Measurements from ENCODE around the gene NEBL. TPM values are rescaled to one million over a fixed set of nuclear protein-coding genes. Genes with fewer than 3 reads are reported as not detected.

Gene NEBL
- total and polyA plus RNA-seq, 2 donors from 2014 or later: 13.8 to 21.2 TPM

- intact Hi-C loops (cut with DNase I): no loop called here
- peaks cover 0 to 2% (median 0%) of the 10 kb centered on the region in 3 donors for H3K36me3 ChIP-seq (ENCODE audit: control insufficient read depth in 2 of 3, insufficient read depth in 3 of 3, low read length in 3 of 3)
- H3K9me3 ChIP-seq (ENCODE audit: control insufficient read depth in 2 of 3, insufficient read depth in 1 of 3, low read length in 3 of 3): no peaks in the 10 kb centered on the region
- no peak for FAIRE-seq
- no peaks in the 10 kb centered on the region for H3K27me3 ChIP-seq (ENCODE audit: control insufficient read depth, insufficient read depth, low read length)
- TF ChIP-seq CTCF (IDR thresholded peaks at IDR 0.05; ENCODE audit: borderline replicate concordance, extremely low read depth, insufficient read depth): no peak
- no peaks in the 10 kb centered on the region for H3K4me1 ChIP-seq (ENCODE audit: control insufficient read depth in 2 of 3, insufficient read depth in 2 of 3, low read depth in 1 of 3, low read length in 3 of 3)
- no peak for DNase-seq
- H3K4me3 ChIP-seq (ENCODE audit: low read length in 3 of 3): no peak overlapping the region
- no peak overlapping the region for H3K9ac ChIP-seq (ENCODE audit: low read length in 3 of 3)
- no peak overlapping the region for H3K27ac ChIP-seq (ENCODE audit: low read depth in 2 of 2, low read length in 2 of 2)
Measured at GRCh38 chr10:20882091-20882490, 15.0 kb downstream of the NEBL start.

- H3K36me3 ChIP-seq (ENCODE audit: control insufficient read depth in 2 of 3, insufficient read depth in 3 of 3, low read length in 3 of 3): peaks cover 0 to 2% (median 0%) of the 10 kb centered on the region in 3 donors
- intact Hi-C loops (cut with DNase I): no loop called here
- H3K4me1 ChIP-seq (ENCODE audit: control insufficient read depth in 2 of 3, insufficient read depth in 2 of 3, low read depth in 1 of 3, low read length in 3 of 3): no peaks in the 10 kb centered on the region
- no peak for TF ChIP-seq CTCF (IDR thresholded peaks at IDR 0.05; ENCODE audit: borderline replicate concordance, extremely low read depth, insufficient read depth)
- H3K27ac ChIP-seq (ENCODE audit: low read depth in 2 of 2, low read length in 2 of 2): no peak overlapping the region
- DNase-seq (no peak), FAIRE-seq (no peak)
- H3K9me3 ChIP-seq (ENCODE audit: control insufficient read depth in 2 of 3, insufficient read depth in 1 of 3, low read length in 3 of 3): no peaks in the 10 kb centered on the region
- no peak overlapping the region for H3K9ac ChIP-seq (ENCODE audit: low read length in 3 of 3)
- no peak overlapping the region for H3K4me3 ChIP-seq (ENCODE audit: low read length in 3 of 3)
- H3K27me3 ChIP-seq (ENCODE audit: control insufficient read depth, insufficient read depth, low read length): no peaks in the 10 kb centered on the region
Measured at GRCh38 chr10:20879136-20879535, 18.0 kb downstream of the NEBL start.

- Histone ChIP-seq H3K36me3 (ENCODE audit: control insufficient read depth in 2 of 3, insufficient read depth in 3 of 3, low read length in 3 of 3) (peaks cover 0 to 2% (median 0%) of the 10 kb centered on the region in 3 donors), H3K4me1 (ENCODE audit: control insufficient read depth in 2 of 3, insufficient read depth in 2 of 3, low read depth in 1 of 3, low read length in 3 of 3) (no peaks in the 10 kb centered on the region), H3K27me3 (ENCODE audit: control insufficient read depth, insufficient read depth, low read length) (no peaks in the 10 kb centered on the region), H3K27ac (ENCODE audit: low read depth in 2 of 2, low read length in 2 of 2) (no peak overlapping the region), H3K4me3 (ENCODE audit: low read length in 3 of 3) (no peak overlapping the region), H3K9ac (ENCODE audit: low read length in 3 of 3) (no peak overlapping the region), H3K9me3 (ENCODE audit: control insufficient read depth in 2 of 3, insufficient read depth in 1 of 3, low read length in 3 of 3) (no peaks in the 10 kb centered on the region)
- FAIRE-seq: no peak
- no peak for DNase-seq
- TF ChIP-seq CTCF (IDR thresholded peaks at IDR 0.05; ENCODE audit: borderline replicate concordance, extremely low read depth, insufficient read depth): no peak
- intact Hi-C loops (cut with DNase I): no loop called here
Measured at GRCh38 chr10:20877986-20878983, 18.8 kb downstream of the NEBL start.
